Fibroblast of gingiva (primary cell): ENCODE measurements around the gene CIB2.
A peak's percentile ranks its signal among the peaks of the same experiment; 100 is the strongest.
"Not testable (repeated sequence)": the region's sequence is repeated elsewhere in the genome, so short reads cannot be mapped to it uniquely, and the experiment has no call there.

Source experiments
- DNase-seq: peaks from one replicate; pipeline ENCODE4 v3.0.0-alpha.2; 2011; ENCODE audit warnings: low read depth

Gene CIB2

GRCh38 chr15:78131295-78132061 lies at the start of gene CIB2:
Gene CIB2 (minus strand): TSS chr15:78131445. CDS start chr15:78131215, 230 bp downstream.
- peak; percentile 56 for DNase-seq

- DNase-seq: no peak
These were observed 48.7 kb upstream of the CIB2 start for GRCh38 chr15:78179906-78180305.

- no peak for DNase-seq
These were observed 48.1 kb upstream of the CIB2 start for GRCh38 chr15:78179286-78179840.

GRCh38 chr15:78178064-78178463 lies 46.8 kb upstream of the CIB2 start:
- no peak for DNase-seq

- no peak for DNase-seq
These were observed 46.2 kb upstream of the CIB2 start for GRCh38 chr15:78177447-78177873.

- DNase-seq: no peak
These were observed 44.1 kb upstream of the CIB2 start for GRCh38 chr15:78175330-78175729.

- no peak for DNase-seq
These were observed 43.2 kb upstream of the CIB2 start for GRCh38 chr15:78174401-78174800.

GRCh38 chr15:78171864-78172472 lies 40.7 kb upstream of the CIB2 start:
- DNase-seq: no peak

- no peak for DNase-seq
These were observed 39.9 kb upstream of the CIB2 start for GRCh38 chr15:78170848-78171773.

GRCh38 chr15:78168608-78169007 lies 37.4 kb upstream of the CIB2 start:
- DNase-seq: no peak

- no peak for DNase-seq
These were observed 36.1 kb upstream of the CIB2 start for GRCh38 chr15:78167227-78167888.

GRCh38 chr15:78164010-78164409 lies 32.8 kb upstream of the CIB2 start:
- no peak for DNase-seq

- no peak for DNase-seq
These were observed 30.8 kb upstream of the CIB2 start for GRCh38 chr15:78162038-78162437.

- DNase-seq: no peak
These were observed 28.1 kb upstream of the CIB2 start for GRCh38 chr15:78159395-78159794.

- no peak for DNase-seq
These were observed 26.0 kb upstream of the CIB2 start for GRCh38 chr15:78157203-78157602.

GRCh38 chr15:78156653-78157052 lies 25.4 kb upstream of the CIB2 start:
- no peak for DNase-seq

- DNase-seq: peak; percentile 21
These were observed 24.2 kb upstream of the CIB2 start for GRCh38 chr15:78155355-78155939.

GRCh38 chr15:78154955-78155354 lies 23.7 kb upstream of the CIB2 start:
- no peak for DNase-seq

GRCh38 chr15:78151075-78151474 lies 19.8 kb upstream of the CIB2 start:
- DNase-seq: not testable (repeated sequence)

- no peak for DNase-seq
These were observed 18.8 kb upstream of the CIB2 start for GRCh38 chr15:78149805-78150751.
